Stimulated activated CD4-positive, alpha-beta T cell treated with anti-CD3 and anti-CD28 coated beads, Interleukin-4, amount 100 ng/mL, for 48 hours (primary cell): ENCODE measurements around the gene PPFIA4.

Experiments used
- DNase-seq, 2 donors: peaks; one replicate each; pipeline ENCODE4 v3.0.0-alpha.2; 2020; ENCODE audit warnings: low read depth in 2 of 2

The PPFIA4 gene

GRCh38 chr1:203099805-203100515 is 73.7 kb downstream of the PPFIA4 start:
- no peak for DNase-seq

- no peak for DNase-seq
These were observed 74.2 kb downstream of the PPFIA4 start for GRCh38 chr1:203100516-203100869.

DNA sequence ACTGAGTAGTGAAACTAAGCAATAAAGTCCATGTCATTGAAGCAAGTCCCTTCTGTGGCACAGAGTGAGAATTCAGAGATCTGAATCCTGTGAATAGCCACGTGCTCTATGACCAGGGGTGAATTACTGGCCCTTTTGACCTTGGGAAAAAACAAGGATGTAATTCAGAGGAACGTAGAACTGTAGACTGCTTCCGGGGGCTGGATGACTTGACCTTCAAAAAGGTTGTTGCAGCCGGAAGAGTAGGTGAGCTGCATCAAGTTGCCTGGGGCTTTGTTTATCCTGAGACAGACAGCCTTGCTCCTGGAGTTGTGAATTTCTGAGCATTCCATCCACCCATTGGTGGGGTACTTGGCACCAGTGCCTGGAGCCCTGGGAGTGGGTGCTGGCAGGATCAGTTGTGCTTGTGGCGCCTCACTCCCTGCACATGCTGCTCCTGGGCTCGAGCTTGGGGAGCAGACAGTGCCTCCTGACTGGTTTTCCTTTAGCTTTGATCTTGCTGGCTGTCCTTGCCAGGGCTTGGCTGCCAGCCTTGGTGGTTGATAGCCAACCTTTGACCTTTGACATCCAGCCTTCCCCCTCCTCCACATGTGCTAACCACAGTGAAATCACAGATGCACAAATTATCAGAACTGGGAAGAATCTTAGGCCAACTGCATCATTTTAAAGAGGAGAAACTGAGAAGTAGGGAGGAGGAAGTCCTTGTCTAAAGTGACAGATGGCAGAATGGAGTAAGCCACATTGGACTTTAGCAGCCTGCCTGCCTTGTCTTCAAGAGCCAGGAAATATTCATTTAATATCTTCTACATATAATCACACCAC is 75.7 kb downstream of the PPFIA4 start:
- no peak for DNase-seq

DNA sequence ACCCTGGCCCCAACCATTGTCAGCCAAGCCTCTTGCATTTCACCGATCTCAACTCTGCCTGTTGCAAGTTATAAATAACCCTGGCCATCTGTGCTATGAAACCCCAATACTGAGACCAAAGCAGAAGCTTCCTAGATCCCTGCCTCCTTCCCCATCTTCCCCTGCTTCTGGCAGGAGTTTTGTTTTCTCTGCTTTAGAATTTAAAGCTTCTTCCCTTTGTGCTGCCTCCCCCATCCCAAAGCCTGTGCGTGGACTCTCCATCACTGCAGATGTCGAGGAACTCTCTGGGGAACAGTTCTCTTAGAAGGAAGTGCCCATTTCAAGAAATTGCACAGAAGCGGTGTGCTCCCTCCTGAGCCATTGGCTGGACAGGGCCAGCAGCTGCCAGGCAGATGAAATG is 76.9 kb downstream of the PPFIA4 start:
- no peak for DNase-seq

DNA sequence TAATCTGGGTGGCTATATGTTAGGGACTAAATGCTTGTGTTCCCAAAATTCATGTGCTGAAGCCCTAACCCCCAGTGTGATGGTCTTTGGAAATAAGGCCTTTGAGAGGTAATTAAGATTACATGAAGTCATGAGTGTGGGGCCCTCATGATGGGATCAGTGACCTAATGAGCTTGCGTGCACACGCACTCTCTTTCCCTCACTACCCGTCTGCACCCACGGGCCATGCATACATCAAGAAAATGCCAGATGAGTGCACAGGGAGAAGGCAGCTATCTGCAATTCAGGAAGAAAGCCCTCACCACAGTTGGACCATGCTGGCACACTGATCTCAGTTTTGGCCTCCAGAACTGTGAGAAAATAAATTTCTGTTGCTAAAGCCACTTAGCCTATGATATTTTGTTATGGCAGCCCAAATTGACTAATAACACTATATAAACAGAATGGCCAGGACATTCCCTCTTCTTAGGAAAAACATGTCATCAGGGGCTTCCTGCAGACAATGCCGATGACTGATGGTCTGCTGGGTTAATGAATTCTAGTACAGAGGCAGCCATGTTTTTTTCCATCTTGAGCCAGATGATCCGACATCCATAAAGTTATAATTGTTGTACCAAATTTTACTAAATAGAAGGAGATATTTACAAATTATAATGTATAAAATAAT is 77.7 kb downstream of the PPFIA4 start:
- DNase-seq: no peak

GRCh38 chr1:203104789-203105390 is 78.6 kb downstream of the PPFIA4 start:
- no peak for DNase-seq

- no peak for DNase-seq
These were observed 86.2 kb downstream of the PPFIA4 start for GRCh38 chr1:203112475-203112874.

- DNase-seq: no peak
These were observed 87.0 kb downstream of the PPFIA4 start for GRCh38 chr1:203113308-203113707.

GRCh38 chr1:203114202-203114601 is 87.9 kb downstream of the PPFIA4 start:
- DNase-seq: no peak

DNA sequence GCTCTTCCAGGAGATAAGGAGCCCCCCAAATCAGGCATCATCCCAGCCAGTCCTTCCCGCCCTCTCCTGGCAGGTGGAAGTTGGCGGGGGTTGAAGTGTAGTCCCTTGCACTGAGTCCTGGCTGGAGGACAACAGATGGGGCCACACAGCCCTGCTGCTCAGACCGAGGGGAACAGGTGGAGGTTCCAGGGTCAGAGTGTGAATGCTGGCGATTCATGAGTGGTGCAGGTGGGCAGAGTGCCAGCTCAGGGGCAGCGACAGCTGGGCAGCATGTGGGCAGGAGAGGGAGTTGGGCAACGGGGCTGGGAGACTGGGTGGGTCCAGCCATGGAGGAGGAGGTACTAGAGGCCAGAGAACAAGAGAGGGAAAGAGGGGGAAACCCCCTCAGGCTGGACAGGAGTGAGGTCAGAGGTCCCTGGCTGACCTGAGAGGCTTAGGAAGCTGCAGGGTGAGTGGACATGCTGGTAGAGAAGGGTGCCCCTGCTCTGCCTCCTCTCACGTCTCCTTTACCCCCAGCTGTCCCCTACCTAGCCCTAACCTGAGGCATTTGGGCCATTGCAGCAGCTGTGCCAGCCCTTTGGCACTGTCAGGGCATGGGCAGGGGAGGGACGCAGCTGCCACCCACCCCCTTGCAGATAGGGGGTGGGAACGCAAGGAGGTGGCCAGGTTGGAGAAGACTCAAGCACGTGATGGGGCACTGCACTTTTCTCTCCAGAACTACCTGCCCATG is 90.0 kb downstream of the PPFIA4 start:
- no peak for DNase-seq

GRCh38 chr1:203117611-203118575 is 91.6 kb downstream of the PPFIA4 start:
- peak; percentile 32 to 39 for DNase-seq

DNA sequence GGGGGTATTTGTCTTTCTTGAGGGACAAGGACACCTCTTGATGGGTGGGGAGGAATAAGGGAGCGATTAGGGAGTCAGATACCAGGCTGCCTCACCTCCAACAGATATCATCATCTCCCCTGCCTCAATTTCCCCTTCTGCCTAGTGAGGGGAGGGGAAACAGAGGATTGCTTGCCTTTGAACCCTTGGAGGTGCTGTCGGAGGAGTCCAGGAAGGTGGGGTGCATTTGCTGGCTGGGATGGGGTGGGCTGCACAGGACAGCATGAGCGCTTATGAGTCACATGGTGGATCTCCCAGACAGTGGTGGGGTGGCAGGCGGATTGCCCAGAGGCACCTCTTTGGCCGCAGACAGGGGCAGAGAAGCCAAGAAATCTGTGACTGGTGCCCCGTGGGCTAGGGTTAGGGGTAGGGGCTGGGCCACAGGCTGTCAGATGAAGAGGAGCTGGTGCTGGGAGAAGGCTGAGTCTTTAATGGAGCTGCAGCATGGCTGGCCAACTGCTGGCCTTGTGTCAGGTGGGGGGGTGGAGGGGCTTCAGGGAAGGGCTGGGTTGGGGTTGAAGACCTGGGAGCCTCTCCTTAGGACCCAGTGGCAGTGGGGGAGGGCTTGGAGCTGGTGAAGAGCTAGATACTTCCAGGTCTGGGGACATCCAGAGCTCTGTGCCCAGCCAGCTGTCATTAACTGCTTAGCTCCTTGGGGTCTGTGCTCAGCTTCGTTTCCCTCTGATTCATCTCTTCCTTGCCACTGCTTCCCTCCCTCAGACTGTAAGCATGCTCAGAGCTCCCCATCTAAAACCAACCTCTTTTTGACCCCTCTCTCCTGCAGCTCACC is 94.2 kb downstream of the PPFIA4 start:
- no peak for DNase-seq

- no peak for DNase-seq
These were observed 95.1 kb downstream of the PPFIA4 start for GRCh38 chr1:203121186-203122015.

GRCh38 chr1:203122159-203122558 is 95.9 kb downstream of the PPFIA4 start:
- no peak for DNase-seq

DNA sequence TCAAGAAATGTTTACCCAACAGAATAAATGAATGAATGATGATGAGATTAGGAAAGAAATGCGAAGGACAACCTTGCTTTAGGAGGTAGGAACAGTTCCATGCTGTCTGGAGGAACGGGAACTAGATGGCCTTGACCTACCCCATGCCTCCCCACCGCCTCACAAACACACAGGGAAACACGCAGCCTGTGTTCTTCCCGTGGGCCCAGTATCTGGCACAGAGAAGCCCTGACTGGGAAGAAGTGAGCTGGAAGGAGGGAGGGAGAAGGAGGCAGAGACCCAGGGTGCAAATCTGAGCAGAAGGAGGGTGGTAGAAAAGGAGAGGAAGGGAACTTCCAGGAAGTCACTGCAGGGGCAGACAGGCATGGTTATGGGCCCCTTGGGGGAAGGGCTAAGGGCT is 97.7 kb downstream of the PPFIA4 start:
- no peak for DNase-seq

DNA sequence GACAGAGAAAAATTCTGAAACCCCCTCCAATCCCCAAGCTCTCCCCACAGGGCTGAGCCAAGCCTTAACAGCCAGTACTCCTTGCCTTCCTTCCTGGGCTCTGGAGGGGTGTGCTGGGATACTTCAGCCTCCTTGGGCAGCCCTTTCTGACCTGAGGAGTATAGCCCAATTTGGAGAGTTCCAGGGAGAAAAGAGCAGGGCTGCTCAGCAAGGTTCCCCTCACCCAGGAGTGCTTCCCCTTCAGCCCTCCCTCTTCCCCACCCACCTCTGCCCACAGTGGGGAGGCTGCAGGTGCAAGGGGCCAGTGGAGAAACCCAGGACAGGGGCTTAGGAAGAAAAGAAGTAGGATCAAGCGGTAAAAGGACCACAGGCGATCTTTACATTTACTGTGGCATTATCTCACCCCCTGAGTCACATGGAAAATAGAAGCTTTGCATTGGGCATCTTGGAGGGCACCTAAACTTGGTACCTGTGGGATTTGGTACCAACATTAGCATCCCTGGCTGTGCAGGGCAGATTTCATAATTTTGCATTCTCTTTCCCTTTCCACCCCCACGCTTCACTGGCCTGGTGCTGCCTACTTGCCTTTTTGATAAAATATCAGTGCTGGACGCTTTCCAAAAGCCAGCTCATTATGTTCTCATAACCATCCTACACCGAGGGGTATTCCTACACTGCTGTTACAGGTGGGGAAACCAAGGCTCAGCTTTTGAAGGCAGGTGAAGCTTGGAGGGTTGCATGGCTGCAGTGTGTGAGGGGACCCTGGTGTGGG is 98.4 kb downstream of the PPFIA4 start:
- DNase-seq: no peak

DNA sequence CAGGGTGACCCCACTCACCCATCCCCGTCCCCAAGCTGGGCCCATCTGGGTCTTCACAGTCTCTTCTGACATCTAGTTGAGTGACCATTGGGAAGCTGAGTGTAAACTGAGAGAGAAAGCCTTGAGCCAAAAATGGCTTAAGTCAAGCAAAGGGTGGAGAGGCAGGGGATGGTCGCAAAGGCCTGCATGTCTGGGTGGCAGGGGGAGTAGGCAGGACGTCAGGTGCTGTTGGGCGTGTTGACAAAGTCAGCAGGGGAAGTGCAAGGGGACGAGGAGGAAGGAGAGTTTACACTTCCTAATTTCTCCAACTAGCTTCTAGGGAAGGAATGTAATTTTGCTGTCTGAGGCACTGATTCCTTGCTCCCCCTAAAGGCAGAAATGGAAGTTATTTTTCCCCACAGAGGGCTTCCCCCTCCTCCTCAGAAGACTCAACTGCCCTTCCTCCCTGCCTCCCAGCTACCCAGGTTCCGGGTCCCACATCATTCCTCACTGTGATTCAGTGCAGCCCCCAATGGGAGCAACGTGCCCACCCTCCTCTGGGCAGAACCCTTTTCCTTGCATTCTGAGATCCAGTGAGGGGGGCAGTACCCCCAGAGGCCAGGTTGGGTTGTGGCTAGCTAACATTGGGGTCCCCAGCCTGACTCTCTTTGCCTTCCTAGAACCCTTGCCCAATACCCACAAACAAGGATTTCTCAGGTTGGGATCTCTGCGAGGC is 100.0 kb downstream of the PPFIA4 start:
- no peak for DNase-seq
